Measurements from ENCODE around the gene IFT22. TPM values are rescaled to one million over a fixed set of nuclear protein-coding genes. Genes with fewer than 3 reads are reported as not detected.
"Not testable (repeated sequence)": the region's sequence is repeated elsewhere in the genome, so short reads cannot be mapped to it uniquely, and the experiment has no call there.

Gene IFT22
- total RNA-seq = 10 to 100 TPM; 15.7 to 17.0 TPM
- long read RNA-seq, partial matches to known transcripts = 0 of 7 reads
- long read RNA-seq, other reads (novel, unspliced or antisense) = 0 of 7 reads

DNA sequence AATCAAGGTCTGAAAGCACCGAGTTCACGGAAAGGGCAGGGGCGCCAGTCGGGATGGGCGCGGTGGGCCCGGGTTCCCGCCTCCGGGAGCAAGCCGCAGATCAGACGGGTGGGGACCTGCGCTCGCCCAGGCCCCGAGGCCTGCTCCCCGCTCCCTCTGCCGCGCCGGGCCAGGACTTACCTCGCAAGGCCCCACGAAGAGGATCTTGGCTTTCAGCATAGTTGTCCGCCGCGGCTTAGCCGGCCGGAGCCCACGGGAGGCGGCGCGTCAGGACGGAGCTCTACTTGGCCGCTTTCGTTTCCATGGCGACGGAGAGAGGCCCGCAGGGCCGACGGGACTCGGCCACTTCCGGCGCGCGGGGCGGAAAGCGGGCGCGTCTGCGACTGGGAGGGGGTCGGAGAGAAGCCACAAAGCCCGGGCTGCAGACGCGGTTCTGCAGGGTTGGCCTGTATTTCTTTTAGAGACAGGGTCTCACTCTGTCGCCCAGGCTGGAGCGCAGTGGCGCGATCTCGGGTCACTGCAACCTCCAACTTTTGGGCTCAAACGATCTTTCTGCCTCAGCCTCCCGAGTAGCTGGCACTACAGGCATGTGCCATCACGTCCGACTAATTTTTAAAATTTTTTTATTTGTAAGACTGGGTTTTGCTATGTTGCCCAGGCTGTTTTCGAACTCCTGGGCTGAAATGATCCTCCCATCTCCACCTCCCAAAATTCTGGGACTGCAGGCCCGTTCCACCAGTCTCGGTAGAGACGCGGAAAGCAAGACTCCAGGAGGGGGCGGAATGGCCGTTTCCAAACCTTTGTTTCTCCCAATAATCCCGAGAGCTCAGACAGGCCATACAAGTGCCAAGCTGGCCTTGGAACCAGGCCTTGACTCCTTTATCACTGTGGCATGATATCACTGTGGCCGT is at the start of gene IFT22:
Gene IFT22 (minus strand): TSS at position 322 of the 911 bp plus-strand sequence. CDS start 103 bp downstream, at position 219.
- DNase-seq (peak; percentile 96), ATAC-seq (peak; percentile 99 to 100)
- intact Hi-C loops (cut with DNase I) = no loop called here

DNA sequence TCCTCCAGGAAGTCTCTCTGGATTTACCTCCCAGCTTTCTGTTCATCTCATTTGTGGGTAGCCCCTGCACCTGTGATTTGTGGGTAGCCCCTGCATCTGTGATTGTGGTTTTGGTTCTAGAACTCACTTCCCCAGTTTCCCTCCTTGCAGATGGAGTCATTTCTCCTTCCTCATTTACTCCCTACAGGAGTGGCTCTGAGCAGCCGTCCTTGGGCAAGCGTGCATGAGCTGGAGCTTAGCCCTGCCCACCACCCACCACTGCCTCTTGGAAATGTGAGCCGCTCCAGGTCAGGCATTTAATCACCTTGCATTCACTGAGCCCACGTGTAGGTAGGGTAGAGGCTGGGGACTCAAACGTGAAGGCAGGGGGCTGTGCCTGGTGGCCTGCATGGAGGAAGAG is 49.2 kb upstream of the IFT22 start:
- DNase-seq (no peak), ATAC-seq (no peak)
- intact Hi-C loops (cut with DNase I) = no loop called here

DNA sequence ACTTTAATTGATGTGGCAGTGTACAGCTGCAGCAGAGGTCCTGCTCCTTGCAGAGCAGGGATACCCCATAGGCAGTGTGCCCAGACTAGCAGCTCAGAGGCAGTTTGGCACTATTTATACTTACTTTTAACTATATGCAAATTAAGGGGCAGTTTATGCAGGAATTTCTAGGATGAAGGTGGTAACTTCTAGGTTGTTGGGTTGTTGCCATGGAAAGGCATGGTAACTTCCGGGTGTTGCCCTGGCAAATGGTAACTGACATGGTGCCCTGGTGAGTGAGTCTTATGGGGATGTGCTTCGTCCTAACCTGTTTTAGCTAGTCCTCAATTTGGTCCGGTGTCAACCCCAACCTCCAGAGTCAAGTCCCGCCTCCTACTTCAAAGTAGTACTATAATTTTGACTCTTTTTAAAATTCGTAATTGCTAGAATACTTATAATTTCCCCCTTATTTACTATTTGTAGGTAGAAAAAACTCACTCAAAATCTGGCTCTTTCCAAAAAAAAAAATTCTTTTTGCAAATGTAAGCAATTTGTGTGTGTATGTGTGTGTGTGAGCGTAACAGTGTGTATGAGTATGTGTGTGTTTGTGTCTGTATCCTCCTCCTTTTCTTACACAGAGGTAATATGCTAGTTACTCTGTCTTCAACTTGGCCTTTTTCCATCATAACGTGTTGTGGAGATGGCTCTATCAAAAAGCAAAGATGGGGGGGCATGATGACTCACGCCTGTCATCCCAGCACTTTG is 47.0 kb upstream of the IFT22 start:
- DNase-seq (no peak), ATAC-seq (no peak)
- intact Hi-C loops (cut with DNase I) = loop anchor here in 1 of 2 donors (5.0 kb wide), 1 partner anchor 169 kb away; no protein-coding TSS in a partner anchor

DNA sequence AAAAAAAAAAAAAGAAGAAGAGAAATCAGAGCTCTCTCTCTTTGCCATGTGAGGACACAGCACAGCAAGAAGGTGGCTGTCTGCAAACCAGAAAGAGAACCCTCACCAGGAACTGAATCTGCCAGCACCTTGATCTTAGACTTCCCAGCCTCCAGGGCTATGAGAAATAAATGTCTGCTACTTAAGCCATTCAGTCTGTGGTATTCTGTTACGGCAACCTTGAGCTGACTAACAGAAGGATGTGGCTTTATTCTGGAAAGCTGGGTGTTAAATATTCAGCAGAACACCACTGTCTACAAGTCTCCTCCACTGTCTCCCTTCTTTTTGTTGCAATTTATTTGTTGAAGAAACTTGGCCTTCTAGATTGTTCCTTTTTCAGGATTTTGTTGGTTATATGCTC is 46.1 kb upstream of the IFT22 start:
- intact Hi-C loops (cut with DNase I) = loop anchor here in 1 of 2 donors (5.0 kb wide), 1 partner anchor 170 kb away; no protein-coding TSS in a partner anchor
- DNase-seq (no peak), ATAC-seq (no peak)

DNA sequence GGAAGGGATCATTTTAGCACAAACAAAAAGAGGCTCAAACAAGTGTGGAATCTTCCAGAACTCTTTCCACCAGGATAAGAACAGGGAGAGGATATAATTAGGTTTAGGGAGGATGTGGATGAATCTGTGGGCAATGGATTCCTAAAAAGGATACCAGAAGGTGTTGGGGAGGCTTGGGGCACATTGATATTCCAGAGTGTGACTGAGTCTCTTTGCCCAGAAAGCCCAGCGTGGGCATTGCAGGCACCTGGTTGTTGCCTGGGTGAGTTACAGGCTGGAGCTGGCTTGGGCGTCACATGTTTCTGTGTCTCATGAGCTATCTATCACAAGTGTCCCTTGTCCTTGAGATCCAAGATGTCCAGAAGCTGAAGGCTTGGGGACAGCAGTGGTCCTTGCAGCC is 44.3 kb upstream of the IFT22 start:
- ATAC-seq = no peak
- intact Hi-C loops (cut with DNase I) = loop anchor here in 1 of 2 donors (5.0 kb wide), 1 partner anchor 171 kb away; no protein-coding TSS in a partner anchor
- no peak for DNase-seq

DNA sequence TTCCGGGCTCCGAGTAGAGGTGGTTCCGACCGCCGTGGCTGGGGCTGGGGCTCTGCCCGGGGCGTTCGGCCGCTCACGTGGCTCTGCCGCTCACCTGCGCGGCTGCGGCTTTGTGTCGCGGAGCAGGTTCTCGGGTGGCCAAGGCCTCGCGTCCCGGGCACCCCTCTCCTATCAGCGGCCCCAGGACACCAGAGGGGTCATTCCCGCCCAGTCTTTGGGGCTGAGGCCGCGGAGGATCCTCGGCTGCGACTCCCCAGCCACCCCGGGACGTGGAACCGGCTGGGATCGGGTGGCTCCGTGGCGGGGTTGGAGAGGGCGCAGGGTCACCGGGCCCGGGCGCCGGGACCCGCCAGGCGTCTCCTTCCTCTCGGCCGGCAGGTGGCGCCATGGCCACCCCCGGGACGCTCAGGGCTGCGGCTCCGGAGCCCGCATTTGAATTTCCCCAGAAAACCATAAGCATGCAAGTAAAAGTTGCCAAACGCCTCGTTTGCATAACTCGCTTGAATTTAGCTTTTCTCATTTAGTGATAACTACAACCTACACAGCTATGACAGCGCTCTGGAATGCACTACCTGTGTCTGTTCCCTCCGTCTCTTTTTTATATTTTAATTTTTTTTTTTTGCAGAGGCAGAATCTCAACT is 42.2 kb upstream of the IFT22 start:
- ATAC-seq (peak; percentile 94 to 95), DNase-seq (peak; percentile 74)
- intact Hi-C loops (cut with DNase I) = loop anchor here in 1 of 2 donors (5.0 kb wide), 1 partner anchor 173 kb away; no protein-coding TSS in a partner anchor

DNA sequence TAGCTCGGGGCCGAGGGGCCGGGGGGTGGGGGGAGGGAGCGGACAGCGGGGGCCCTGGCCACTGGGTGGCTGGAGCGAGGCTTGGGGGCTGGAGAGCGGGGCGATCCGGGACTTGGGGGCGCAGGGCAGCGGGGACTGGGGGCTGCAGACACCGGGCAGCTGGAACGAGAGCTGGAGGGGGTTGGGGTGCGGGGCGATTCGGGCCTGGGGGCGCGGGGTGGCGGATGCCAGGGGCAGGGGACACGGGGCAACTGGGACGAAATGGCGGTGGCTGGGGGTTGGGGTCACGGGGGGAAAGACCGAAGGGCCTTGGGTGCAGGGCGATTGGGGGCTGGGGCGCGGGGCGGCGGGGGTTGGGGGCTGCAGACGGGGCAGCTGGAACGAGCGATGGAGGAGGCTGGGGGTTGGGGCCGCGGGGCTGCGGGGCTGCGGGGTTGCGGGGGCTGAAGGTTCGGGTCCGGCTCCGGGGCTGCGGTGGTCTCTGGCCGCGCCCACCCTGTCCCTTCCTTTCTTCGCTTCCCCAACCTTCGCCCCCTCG is 41.7 kb upstream of the IFT22 start:
- ATAC-seq (peak in 1 of 2 donors; percentile 10), DNase-seq (no peak)
- intact Hi-C loops (cut with DNase I) = loop anchor here in 1 of 2 donors (5.0 kb wide), 1 partner anchor 174 kb away; no protein-coding TSS in a partner anchor

DNA sequence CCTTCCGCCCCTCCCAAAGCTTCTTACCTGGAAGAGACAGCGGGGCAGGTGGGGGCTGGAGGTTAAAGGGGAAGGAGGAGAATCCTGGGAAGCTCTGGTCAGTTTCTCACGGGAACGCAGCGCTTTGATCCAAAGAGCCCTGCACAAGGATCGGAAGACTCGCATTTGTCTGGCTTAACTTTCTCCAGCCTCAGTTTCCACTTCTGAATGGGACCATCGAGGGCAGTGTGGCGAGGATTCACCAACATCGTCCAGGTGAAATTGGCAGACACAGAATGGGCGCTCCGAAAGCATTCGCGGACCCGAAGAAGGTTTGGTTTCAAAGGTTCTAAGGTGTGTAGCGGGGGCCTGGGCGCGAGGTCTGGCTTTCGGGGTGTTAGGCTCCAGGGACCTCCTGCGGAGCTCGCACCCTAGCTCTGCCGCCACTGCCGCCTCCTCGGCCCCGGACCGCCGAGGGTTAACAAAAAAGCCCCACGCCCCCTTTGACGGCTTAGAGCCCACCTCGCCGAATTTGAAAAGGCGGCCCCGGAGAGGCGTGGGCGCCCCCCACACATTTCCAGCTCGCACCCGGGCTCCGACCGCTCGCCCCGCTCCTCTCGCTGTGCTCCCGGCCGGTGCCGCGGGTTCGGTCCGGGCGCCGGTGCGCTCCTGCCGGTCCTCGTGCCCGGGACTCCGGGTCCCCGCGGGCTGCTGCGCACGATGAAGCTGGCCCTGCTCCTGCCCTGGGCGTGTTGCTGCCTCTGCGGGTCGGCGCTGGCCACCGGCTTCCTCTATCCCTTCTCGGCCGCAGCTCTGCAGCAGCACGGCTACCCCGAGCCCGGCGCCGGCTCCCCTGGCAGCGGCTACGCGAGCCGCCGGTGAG is 41.0 kb upstream of the IFT22 start, which contains the start of gene COL26A1:
Gene COL26A1 (plus strand): TSS at position 542 of the 862 bp plus-strand sequence. CDS start 158 bp downstream, at position 700.
- ATAC-seq = peak; percentile 67 to 78
- intact Hi-C loops (cut with DNase I) = loop anchor here in 1 of 2 donors (5.0 kb wide), 1 partner anchor 175 kb away; no protein-coding TSS in a partner anchor
- peak; percentile 51 for DNase-seq

DNA sequence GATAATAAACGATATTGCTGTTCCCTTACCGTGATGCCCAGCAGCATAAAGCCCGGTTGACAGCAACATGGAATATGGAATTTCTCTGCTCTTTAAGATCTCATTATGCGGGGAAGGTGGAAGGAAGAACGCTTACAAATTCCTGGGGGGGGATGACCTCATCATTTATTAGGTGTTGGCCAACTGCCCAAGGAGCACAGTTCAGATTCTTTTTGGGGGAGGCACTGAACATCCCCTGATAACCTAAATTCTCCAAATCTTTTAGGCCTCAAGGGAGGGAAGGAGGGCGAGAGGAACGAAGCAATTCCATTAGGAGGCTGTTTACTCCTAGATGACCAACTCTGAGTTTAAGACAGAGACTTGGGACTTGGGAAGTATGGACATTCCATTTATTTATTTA is 35.8 kb upstream of the IFT22 start:
- ATAC-seq = no peak
- intact Hi-C loops (cut with DNase I) = no loop called here
- DNase-seq = no peak

DNA sequence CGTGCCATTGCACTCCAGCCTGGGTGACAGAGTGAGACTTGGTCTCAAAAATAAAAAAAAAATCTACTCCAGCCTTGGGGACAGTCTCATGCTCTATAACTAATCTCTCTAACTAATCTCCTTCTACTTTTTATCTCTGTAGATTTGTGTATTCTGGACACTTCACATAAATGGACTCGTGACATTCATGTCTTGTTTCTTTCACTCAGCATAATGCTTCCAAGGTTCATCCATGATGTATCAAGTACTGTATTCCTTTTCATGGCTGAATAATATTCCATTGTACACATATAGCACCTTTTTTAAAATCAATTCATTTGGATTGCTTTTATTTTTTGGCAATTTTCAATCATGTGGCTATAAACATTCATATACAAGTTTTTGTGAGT is 31.3 kb upstream of the IFT22 start:
- ATAC-seq (no peak), DNase-seq (no peak)
- intact Hi-C loops (cut with DNase I) = no loop called here

DNA sequence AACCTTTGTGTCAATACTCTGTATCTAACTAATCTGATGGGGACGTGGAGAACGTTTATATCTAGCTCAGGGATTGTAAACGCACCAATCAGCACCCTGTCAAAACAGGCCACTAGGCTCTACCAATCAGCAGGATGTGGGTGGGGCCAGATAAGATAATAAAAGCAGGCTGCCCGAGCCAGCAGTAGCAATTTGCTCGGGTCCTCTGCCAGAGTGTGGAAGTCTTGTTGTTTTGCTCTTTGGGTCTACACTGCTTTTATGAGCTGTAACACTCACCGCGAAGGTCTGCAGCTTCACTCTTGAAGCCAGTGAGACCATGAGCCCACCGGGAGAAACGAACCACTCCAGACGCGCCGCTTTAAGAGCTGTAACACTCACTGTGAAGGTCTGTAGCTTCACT is 27.7 kb upstream of the IFT22 start:
- ATAC-seq; intact Hi-C loops (cut with DNase I); DNase-seq: not testable (repeated sequence)

DNA sequence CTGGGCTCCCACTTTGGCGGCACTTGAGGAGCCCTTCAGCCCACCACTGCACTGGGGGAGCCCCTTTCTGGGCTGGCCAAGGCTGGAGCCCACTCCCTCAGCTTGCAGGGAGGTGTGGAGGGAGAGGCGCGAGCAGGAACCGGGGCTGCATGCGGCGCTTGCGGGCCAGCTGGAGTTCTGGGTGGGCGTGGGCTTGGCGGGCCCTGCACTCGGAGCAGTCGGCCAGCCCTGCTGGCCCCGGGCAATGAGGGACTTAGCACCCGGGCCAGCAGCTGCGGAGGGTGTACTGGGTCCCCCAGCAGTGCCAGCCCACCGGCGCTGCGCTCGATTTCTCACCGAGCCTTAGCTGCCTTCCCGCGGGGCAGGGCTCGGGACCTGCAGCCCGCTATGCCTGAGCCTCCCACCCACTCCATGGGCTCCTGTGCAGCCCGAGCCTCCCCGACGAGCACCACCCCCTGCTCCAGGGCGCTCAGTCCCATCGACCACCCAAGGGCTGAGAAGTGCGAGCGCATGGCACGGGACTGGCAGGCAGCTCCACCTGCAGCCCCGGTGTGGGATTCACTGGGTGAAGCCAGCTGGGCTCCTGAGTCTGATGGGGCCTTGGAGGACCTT is 26.9 kb upstream of the IFT22 start:
- ATAC-seq; intact Hi-C loops (cut with DNase I); DNase-seq: not testable (repeated sequence)

DNA sequence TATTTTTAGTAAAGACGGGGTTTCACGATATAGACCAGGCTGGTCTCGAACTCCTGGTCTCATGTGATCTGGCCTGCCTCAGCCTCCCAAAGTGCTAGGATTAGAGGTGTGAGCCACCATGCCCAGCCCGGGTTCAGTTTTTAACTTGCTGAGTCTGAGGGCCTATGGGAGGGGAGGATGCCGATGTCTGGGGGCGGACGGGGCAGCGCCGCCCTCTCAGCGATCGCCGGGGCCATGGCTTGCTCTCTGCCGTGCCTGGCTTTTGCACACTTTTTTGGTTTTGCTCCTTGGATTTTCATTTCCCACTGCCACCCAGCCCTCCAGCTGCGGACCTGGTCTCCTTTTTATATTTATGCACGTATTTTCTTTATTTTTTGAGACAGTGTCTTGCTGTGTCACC is 25.9 kb upstream of the IFT22 start:
- DNase-seq = no peak
- no peak for ATAC-seq
- intact Hi-C loops (cut with DNase I) = no loop called here

DNA sequence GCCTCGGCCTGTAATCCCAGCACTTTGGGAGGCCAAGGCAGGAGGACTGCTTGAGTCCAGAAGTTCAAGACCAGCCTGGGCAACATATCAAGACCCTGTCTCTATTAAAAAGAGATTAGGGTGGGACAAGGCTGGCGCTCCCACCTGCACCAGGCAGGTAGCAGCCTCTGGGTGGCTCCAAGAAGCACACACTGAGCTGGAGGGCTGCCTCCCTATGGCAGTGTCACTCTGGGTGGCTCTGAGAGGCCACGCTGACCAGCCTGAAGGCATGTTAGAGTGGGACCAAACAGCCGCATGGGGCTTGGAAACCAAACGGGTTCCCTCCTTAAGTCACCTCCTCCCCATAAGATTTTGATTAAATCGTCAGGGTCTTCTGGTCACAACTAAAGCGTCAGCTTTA is 21.3 kb upstream of the IFT22 start:
- DNase-seq = no peak
- ATAC-seq = no peak
- intact Hi-C loops (cut with DNase I) = no loop called here

DNA sequence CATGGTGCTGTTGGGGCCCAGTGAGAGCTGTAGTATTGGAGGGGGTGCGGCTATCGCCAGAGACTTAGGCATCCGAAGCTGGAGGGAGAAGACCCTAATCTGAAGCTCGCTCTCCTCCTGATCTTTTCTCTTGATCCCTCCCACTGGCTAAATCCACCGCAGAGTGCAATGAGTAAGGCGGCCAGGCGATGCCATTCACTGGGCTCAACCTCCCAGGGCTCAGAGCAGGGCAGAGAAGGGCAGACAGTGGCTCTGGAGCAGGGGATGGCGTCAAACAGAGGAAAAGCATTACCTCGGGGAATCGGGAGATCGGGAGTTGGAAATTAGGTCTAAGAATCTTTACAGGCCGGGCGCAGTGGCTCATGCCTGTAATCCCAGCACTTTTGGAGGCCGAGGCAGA is 18.8 kb upstream of the IFT22 start:
- DNase-seq = no peak
- intact Hi-C loops (cut with DNase I) = no loop called here

DNA sequence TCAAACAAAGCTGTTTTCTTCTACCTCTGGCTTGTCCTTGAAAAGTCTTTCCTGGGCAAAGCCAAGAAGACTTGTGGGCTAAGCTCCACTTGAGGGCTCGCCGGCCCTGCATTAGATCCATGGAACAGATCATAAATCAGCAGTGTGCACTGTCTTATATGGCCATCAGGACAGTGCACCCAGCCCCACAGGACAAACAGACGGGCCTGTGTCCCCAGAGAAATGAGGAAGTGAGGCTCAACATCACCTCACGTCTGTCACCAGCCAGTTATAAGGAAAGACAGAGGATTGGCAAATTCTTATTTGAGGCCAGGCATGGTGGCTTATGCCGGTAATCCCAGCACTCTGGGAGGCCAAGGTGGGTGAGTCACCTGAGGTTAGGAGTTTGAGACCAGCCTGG is 12.3 kb upstream of the IFT22 start:
- intact Hi-C loops (cut with DNase I) = no loop called here
- DNase-seq (no peak), ATAC-seq (no peak)

More for the DNA sequence above, 18.8 kb upstream of the IFT22 start:
- no peak for ATAC-seq

DNA sequence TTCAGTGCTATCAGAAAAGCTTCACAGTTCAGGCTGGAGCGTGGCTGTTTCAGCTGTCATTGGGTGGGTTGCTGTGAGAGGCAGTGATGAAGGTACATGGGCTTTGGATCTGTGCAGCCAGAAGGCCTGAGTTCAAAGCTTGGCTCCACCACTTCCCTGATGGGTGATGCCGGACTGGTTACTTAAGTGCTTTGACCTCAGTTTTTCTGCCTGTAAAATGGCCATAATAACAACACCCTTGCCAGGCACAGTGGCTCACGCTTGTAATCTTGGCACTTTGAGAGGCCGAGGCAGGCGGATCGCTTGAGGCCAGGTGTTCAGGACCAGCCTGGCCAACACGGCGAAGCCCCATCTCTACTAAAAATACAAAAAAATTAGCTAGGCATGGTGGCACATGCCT is 10.4 kb upstream of the IFT22 start:
- DNase-seq = no peak
- no peak for ATAC-seq
- intact Hi-C loops (cut with DNase I) = no loop called here

Data from left cardiac atrium (tissue), 4 donors.